Subcutaneous adipose tissue (tissue), 4 donors: ENCODE measurements around the gene ATOH7. TPM values are rescaled to one million over a fixed set of nuclear protein-coding genes. Genes with fewer than 3 reads are reported as not detected.

Experiments
- total RNA-seq, 4 donors: library from RNA; depleted of rRNA; stranded (reverse); fragments of >200 nt; gene quantifications; one replicate each; pipeline ENCODE4 v1.1.0, GENCODE V29; 2016
- TF ChIP-seq, protein P1 (sequence below): fragments of 450-650 bp; IDR thresholded peaks from one replicate; pipeline ENCODE4 v1.5.1; 2016; ENCODE audit warnings: low read depth, mild to moderate bottlenecking, control low read depth, antibody characterized with exemption, moderate library complexity

The ATOH7 gene
- total RNA-seq, 4 donors from 2014 or later = not detected

DNA sequence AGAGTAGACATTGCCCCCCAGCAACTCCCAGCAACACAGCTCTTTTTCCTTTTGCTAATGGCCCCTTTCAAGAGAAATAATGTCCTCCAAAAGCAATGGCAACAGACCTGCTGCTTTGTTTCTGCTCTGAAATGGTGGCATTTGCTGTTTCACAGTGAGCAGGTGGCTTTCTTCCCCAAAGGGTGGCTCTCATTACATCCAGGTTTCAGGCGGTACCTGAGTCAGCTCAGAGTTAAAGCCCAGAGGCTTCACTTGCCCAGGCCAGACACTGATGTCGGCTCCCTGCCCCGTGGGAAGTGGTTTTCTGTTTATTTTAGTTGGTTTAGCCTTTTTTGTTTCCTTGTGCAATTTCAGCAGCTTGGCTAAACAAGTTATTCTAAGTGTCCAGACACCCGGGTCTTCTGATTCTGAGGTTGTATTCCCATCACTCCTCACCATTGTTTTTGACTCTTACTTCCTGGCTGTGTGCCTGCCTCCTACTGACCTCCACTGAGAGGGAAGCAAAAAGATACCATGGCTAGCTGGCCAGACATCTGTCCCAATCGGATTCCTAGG is 7.8 kb upstream of the ATOH7 start:
- TF ChIP-seq, protein P1, sequence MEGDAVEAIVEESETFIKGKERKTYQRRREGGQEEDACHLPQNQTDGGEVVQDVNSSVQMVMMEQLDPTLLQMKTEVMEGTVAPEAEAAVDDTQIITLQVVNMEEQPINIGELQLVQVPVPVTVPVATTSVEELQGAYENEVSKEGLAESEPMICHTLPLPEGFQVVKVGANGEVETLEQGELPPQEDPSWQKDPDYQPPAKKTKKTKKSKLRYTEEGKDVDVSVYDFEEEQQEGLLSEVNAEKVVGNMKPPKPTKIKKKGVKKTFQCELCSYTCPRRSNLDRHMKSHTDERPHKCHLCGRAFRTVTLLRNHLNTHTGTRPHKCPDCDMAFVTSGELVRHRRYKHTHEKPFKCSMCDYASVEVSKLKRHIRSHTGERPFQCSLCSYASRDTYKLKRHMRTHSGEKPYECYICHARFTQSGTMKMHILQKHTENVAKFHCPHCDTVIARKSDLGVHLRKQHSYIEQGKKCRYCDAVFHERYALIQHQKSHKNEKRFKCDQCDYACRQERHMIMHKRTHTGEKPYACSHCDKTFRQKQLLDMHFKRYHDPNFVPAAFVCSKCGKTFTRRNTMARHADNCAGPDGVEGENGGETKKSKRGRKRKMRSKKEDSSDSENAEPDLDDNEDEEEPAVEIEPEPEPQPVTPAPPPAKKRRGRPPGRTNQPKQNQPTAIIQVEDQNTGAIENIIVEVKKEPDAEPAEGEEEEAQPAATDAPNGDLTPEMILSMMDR = no peak

GRCh38 chr10:68239069-68239468 is 7.2 kb upstream of the ATOH7 start:
- TF ChIP-seq, protein P1 = no peak

DNA sequence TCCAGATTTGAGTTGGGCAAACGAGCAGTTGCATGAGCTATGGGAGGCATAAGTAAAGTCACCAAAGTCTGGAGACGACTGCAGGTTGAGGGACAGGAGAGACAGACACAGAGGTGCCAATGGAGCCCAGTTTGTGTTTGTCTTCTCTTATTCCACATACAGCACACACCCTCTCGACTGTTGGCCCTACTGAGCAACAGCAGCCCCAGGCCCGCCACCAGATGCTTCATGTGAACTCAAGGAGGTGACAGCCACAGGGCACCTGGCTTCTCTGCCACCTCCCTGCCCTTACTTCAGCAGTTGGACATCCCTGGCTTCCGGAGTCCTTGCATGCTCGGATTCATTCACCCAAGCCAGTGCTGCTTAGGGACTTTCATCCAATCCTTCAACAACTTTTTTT is 6.5 kb upstream of the ATOH7 start:
- TF ChIP-seq, protein P1 = no peak

DNA sequence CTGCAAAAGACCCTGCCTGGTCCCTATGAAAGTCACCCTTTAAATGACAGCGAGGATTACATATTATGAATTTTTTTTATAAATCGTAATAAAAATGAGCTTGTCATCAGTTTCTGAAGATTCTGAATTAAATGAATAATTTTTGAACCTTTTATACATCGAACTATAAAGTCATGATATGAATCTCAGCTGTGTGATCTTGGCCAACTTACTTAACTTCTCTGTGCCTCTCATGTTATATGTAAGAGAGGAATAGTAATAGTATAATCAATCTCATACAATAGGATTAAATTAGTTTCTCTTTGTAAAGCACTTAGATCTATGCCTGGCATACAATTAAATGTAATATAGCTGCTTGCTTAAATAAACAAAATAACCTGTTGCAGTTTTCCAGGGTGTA is 5.3 kb upstream of the ATOH7 start:
- TF ChIP-seq, protein P1 = no peak

- TF ChIP-seq, protein P1 = no peak
These were observed 3.7 kb upstream of the ATOH7 start for GRCh38 chr10:68235581-68235980.

GRCh38 chr10:68235111-68235510 is 3.2 kb upstream of the ATOH7 start:
- TF ChIP-seq, protein P1 = no peak

DNA sequence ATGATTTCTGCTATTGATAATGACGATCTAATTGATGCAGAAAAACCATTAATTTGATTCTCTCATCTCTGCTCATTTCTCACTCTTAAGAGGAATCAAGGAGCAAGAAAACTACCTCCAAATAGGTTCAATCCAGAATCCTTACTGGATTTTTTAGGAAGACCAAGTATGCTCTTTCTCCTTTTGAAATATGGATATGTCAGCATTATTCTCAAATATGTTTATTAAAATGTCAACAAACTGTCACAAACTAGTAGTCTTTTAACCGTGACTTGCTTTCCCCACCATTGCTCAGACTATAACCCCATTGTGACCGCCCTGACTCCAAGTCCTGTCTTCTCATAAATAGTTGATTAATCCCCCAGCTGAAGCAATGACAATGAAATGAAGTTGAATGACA is 1.1 kb upstream of the ATOH7 start:
- TF ChIP-seq, protein P1 = no peak
